GM19438 (cell line): ENCODE results near the gene ALDH1A2.
"Not testable (repeated sequence)": the region's sequence is repeated elsewhere in the genome, so short reads cannot be mapped to it uniquely, and the experiment has no call there.

Experiments used
- ATAC-seq: cut with Tn5 transposase; IDR thresholded peaks from one replicate; pipeline ENCODE4 v1.9.1; 2021; ENCODE audit warnings: low read depth; ENCODE audit not compliant: unreplicated experiment

Gene ALDH1A2

DNA sequence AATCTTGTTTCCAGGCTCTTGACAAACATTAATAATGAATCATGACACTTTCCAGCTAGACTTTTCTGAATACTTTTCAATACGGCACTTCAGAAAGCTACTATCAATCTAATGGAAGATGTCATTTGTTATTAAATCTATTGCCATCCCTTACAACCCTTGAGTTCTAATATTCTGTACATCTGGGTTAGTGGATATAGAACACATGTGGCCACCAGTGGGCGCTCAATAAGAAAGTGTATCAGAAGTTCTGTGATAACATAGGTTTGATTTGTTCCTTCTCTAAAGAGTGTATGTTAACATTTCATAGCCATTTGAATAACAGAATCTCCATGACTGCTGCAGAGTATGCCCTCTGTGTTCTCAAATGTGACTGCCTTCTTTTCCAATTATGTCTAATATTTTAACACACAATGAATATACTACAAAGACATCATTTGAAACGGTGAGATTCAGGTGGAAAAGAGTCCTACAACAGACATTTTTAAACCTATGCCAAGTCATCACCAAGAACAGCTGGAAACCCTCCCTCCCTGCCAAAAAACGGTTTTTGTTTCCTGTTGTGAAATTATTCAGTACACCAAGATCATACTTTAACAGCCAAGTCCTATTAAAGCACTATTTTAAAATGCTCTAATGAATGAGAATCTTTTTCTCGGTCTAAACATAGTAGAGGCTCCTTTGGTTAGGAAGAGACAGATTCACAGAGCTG is 22.2 kb downstream of the ALDH1A2 start:
- ATAC-seq: no peak

DNA sequence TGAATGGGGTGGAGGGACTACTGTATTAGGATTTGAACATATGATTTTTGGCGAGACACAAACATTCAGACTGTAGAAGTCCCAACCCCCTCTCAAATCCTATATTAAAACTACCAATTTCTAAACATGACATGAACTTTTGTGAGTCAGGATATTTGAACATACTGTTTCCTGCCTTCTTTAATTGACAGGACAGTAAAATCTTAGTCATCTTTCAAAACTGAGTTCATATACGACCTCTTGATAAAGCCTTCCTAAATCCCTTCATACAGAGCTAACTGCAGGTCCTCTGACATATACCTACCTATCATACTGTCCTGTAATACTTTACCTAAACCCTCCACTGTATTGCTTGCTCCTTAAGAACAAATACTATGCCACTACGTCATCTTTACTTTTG is 23.5 kb downstream of the ALDH1A2 start:
- ATAC-seq: no peak

DNA sequence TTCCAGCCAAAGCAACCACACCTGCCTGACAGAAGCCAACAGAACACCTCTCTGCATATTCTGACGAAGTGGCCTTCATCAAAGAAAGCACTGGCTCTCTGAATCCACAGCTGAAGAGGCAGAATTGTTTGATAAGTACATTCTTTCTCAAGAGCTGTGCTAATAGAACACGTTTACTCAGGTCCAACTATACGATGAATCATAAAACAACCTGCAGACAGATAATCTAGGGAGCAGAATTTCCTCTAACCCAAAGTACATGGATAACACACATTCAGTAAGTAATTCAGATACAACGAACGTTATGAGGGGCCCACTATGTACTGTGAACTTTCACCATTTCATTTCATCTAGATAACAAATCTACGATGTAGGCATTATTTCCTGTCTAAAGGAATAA is 25.4 kb downstream of the ALDH1A2 start:
- ATAC-seq: no peak

DNA sequence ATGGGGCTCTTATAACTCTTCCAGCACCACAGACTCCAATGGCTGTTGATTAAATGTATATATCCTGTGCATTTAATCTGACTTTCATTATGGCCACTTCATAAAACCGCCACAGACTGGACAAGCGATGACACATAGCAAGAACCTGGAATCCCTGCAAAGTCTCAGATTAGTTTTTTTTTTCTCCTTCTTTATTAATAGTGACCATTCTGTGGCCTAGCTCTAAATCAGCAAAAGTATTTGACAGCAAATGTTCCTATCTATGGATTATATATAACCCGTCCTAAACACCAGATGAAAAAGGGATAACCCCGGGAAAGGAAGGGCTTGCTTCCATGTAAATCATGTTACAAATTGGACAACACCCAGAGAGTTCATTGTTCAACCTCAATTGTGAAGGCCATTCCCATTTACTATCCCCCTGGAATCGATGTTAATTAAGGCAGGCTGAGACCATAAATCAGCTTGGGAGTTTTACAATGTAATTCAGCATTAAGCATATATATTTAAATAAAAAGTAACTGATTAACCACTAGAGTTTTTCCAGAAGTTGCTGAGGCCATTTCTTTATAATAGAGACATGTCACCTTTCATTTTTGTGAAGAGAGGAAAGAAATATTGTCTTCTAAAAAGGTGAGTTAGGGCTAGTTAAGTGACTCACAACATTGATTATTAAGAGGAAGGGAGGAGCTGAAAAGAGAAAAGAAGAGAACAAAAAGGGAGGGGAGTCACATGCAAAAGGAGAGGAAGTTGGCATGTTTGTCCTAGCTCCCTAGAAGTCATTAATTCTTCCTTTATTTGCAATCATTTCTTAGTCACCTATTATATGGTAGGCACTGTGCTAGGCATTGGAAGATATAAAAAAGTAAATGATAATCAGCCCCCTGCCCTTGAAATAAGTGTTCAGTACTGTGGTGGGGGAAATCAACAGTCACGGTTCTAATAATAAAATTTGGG is 26.2 kb downstream of the ALDH1A2 start:
- ATAC-seq: no peak

DNA sequence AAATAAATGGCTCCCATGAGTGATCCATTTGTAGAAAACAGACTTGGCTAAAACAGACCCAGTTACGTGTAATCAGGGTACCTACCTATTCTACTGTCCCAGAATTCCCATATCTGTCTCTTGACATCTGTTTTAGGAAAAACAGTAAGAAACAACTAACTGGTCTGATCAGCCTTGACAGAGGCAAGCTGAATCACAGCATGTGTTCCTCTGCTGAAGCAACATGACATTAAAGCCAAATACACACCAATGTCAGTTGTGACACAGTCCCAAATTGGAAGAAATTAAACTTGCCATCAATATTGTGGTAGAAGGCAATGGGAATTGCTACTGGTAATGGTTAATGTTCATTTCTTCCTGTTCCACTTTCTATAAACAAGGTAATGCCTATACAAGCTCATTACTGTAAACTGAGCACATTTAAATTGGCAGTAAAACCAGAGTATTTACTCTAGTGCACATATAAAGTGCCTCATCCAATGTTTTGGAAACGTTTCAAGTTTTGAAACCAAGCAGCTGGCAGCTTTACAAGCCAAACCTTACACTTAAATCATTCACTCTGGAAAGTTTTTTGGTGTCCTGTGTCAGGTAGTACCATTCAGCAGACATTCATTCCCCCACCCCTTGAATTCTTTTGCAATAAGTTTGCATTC is 27.0 kb downstream of the ALDH1A2 start:
- ATAC-seq: no peak

DNA sequence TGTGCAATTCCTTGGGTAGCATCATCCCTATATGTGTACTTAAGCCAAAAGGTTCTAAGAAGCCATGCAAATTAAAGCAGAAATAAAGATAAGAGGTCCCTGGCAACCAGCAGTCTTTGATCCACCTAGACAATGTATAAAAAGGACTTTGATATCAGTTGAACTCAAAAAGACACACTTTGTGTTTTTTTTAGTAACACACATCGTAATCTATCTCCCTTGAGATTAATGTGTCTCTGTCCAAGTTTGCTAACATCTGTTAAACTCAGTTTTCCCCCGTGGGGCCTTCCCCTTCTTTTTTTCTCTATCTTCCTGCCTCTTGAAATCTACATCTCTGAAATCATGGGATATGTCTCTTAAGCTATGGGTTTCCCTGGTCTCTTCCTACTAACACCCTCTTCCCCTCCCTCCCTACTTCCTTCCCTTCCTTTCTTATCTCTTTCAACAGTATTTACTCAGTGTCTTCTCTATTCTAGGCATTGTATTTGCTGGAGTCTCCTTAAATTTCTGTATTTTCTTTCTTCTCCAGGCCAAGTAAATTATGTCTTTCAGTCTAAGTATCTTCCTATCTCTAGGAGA is 27.7 kb downstream of the ALDH1A2 start:
- no peak for ATAC-seq

DNA sequence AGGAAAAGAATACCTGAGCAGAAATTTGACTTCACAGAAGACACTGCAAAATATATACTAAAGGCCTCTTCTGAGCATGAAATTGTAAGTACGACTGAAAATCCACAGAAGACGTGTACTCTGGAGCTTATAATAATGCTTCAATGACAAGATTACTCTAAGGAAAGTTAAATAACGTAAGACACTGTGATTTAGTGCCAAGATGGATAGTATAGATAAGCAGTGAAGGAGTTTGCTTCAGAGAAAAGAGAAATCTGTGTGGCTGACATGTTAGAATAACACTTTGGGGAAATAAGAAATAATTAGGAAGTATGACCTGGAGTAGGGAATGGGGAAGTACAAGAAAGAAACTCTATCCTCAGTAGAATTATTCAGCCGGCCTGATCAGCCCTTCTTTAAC is 28.9 kb downstream of the ALDH1A2 start:
- no peak for ATAC-seq

DNA sequence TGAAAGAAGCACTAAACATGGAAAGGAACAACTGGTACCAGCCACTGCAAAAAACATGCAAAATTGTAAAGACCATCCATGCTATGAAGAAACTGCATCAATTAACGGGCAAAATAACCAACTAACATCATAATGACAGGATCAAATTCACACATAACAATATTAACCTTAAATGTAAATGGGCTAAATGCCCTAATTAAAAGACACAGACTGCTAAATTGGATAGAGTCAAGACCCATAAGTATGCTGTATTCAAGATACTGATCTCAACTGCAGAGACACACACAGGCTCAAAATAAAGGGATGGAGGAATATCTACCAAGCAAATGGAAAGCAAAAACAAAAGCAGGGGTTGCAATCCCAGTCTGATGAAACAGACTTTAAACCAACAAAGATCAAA is 37.1 kb downstream of the ALDH1A2 start:
- not testable (repeated sequence) for ATAC-seq

DNA sequence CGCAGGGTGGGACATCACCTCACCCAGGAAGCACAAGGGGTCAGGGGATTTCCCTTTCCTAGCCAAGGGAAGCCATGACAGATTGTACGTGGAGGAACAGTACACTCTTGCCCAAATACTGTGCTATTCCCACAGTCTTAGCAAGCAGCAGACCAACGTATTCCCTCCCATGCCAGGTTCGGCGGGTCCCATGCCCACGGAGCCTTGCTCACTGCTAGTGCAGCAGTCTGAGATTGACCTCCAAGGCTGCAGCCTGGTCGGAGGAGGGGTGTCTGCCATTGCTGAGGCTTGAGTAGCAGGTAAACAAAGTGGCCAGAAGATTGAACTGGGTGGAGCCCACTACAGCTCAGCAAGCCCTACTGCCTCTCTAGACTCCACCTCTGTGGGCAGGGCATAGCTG is 39.0 kb downstream of the ALDH1A2 start:
- ATAC-seq: no peak

DNA sequence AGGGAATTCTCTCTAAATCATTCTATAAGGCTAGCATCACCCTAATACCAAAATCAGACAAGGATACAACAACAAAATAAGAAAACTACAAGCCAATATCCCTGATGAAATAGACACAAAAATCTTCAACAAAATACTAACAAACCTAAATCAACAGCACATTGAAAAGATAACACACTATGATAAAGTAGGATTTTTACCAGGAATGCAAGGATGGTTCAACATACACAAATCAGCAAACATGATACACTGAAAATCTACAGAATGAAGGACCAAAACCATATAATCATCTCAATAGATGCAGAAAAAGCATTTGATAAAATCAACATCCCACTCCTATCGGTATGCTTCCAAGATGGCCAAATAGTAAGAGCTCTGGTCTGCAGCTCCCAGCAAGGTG is 39.5 kb downstream of the ALDH1A2 start:
- ATAC-seq: no peak

DNA sequence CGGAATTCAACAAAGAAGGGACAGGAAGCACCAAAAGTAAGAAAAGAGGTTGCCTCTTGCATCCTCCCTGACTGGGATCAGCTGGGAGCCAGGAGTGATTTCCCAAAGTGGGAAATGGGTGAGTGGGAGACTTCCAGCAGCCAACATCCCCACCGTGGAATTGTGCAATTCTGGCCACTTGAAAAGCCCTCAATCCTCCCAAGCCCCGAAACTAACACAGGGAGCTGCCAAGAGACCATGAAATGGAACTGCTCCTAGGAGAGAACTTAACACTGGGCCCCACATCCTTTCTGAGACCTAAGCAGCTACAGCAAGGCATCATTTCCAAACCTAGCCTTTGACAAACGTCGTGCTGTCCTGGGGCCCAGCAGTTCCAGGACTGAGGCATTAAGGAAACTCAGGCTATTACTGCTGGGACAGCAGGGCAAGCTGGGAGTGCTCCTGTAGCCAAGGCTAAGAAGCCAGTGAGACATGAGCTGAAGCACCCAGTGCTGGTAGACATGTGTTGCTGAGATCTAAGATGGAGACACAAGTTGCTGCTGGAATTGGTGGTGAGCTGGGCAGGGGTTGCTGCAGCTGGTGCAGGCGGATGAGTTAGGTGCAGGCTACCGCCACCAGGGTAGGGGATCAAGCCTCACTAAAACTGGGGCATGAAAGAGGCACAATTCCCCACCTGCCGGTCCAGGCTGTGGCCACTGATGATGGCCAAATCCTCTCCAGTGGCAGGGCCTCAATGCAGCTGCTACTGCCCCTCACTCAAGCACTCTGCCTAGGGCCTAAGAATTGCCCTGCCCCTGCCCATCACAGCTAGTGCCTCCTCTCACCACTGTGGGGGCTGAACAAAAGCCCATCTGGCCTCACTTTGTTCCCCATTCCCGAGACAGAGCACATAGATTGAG is 43.9 kb downstream of the ALDH1A2 start:
- ATAC-seq: no peak

DNA sequence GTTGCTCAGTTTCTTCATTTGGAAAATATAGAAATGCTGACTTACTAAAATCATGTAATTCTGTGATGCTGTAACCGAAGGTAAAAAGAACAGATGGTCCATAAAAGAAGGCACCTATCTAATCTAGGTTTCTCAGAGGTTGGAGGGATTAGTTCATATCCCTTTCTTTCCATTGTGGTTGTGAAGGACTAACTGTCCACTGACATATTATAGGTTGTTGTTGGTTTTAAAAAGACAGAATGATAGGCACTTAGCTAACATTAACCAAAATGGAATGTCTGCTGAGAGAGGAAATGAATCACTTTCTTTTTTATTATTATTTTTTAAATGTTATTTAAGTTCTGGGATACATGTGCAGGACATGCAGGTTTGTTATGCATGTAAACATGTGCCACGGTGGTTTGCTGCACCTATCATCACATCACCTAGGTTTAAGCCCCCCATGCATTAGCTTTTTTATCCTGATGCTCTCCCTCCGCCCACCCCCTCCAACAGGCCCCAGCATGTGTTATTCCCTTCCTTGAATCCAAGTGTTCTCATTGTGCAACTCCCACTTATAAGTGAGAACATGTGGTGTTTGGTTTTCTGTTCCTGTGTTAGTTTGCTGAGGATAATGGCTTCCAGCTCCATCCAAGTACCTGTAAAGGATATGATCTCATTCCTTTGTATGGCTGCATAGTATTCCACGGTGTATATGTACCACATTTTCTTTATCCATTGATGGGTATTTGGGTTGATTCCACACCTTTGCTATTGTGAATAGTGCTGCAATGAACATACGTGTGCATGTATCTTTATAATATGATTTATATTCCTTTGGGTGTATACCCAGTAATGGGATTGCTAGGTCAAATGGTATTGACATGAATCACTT is 45.8 kb downstream of the ALDH1A2 start:
- ATAC-seq: no peak

DNA sequence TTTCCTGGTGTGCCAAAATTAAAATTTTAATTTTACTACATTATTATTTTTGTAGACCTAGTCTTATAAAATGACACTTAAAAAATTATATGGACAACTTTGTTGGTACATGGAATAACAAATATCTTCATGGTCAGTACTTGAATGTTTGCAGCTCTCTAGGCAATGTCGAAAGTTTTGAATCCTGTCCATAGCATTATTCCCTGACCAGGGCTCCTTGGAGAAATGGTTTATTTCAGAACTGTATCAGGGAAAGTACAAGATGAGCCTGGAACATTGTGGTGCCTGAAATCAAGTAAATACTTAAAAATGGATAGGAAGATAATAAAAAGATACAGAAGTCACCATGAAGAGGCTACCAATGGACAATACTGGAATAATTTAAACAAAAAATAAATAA is 47.6 kb downstream of the ALDH1A2 start:
- ATAC-seq: no peak

DNA sequence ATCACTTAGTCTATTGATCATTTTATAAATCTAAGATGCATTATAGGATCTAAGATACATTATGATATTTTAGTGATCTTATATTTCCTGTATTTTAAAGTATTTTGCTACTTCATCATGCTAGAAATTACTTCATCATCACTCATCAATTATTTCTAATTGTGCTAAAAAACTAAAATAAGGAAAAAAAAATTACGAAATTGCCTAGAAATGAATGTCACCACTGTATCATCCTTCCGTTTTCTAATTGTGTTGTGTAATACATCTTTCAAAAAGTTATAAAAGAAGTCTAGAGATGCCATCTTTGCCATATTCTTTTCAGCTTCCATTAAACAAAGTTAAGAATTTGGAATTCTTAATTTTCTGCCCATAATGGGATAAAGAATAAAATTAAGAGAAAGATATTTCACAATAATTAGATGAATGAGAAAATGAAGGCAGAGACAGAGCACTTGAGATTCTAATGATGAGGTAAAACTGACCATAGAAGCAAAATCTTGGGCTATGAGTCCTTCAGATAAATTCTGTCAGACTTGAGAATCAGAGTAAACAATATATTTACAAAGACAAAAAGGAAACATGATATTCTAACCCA is 48.8 kb downstream of the ALDH1A2 start:
- ATAC-seq: no peak

DNA sequence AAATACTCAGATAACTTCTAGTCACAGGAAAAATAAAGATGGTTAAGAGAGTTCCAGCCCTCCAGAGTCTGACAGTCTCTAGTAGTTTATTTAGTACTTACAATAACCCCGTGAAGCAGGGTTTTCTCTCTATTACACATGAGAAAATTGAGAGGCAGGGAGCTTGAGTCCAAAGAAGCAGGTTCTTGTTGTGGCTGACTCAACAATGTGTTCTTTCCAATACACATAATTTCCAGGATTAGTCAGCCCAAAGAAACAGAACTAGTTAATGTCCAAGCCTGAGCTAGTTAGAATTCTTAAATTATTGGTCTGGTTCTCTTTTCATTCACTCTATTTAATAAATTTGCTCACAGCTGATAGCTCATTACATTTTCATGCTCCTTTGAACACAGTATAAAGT is 49.9 kb downstream of the ALDH1A2 start:
- ATAC-seq: no peak

DNA sequence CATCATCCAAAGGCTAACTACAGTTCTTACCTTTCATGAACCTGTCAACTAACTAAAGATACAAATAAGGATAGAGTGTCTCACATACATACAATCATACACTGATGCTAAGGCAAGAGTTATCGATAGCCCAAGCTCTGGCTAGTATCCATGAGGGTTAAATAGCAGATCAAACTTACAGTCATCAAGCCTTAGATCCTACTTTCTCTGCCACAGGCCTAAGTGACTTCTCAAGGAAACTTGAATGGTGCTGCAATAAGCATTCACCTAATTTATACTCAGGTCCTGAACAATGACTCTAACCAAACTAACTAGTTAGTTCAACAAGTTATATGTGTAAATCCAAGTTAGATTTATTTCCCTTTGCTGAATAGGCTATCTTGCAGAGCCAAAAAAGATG is 51.0 kb downstream of the ALDH1A2 start:
- no peak for ATAC-seq

DNA sequence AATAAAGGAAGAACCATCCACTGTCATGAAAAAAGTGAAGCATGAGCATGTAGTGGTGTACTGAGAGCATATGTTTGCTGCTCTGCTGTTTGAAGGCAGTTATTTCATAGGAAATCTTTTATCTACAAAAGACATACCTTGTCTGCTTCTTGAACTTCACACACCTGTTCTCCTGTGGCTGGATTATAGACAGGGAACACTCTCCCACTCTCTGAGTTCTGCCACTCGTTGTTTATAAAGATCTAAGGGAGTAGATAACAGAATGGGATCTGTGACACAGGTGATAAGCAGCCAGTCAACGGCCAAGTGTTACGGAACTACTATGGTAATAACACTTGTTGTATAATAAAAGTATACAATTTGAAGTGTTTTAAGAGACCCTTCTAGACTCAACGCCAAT is 51.5 kb downstream of the ALDH1A2 start:
- ATAC-seq: no peak

DNA sequence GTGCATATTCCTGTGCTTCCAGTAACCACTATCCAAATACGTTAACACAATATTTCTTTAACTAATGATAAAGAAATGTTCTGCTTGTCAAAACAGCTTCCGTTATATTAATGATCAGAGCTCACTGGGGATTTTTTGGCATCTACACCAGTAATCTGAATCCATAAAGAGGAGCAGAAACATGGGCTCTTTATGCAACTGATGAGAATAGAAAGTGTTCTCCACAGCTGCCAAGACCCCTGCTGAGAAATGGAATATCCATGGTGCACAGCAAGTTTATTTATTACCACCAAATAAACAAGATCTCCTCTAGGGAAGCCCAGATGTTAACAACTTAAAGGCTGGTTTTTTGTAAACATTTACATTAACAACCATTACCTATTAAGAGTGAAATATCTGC is 54.5 kb downstream of the ALDH1A2 start:
- ATAC-seq: no peak

DNA sequence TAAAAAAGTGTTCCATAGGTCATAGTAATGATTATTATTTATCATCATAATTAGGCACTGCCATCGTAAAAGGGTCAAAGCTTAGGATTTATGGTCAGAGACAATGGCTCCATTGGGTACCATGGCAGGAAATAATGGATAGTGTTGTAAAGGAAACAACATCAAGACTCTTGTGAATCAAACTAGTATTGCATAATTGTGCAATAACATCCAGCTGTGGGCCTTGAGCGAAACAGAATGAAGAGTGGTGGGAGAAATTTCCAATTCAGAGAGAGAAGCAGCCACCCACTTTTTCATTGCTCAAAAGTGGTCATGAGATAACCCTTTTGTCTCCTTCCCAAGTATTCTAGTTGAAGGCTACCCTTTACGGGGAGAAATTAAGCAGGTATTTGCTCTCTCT is 61.7 kb downstream of the ALDH1A2 start:
- no peak for ATAC-seq
